Stimulated activated CD4-positive, alpha-beta T cell treated with anti-CD3 and anti-CD28 coated beads, Interleukin-2, amount 100 ng/mL, for 24 hours (primary cell): ENCODE results near the gene TAS1R2.
"Not testable (repeated sequence)": the region's sequence is repeated elsewhere in the genome, so short reads cannot be mapped to it uniquely, and the experiment has no call there.

ENCODE experiments used
- DNase-seq, 2 donors: peaks; one replicate each; pipeline ENCODE4 v3.0.0-alpha.2; 2020

TAS1R2 gene

GRCh38 chr1:18859560-18859959 lies at the start of gene TAS1R2:
Gene TAS1R2, minus strand, starts transcription at chr1:18859660. Its CDS starts 0 bp downstream, at chr1:18859660.
- DNase-seq, result no peak

DNA sequence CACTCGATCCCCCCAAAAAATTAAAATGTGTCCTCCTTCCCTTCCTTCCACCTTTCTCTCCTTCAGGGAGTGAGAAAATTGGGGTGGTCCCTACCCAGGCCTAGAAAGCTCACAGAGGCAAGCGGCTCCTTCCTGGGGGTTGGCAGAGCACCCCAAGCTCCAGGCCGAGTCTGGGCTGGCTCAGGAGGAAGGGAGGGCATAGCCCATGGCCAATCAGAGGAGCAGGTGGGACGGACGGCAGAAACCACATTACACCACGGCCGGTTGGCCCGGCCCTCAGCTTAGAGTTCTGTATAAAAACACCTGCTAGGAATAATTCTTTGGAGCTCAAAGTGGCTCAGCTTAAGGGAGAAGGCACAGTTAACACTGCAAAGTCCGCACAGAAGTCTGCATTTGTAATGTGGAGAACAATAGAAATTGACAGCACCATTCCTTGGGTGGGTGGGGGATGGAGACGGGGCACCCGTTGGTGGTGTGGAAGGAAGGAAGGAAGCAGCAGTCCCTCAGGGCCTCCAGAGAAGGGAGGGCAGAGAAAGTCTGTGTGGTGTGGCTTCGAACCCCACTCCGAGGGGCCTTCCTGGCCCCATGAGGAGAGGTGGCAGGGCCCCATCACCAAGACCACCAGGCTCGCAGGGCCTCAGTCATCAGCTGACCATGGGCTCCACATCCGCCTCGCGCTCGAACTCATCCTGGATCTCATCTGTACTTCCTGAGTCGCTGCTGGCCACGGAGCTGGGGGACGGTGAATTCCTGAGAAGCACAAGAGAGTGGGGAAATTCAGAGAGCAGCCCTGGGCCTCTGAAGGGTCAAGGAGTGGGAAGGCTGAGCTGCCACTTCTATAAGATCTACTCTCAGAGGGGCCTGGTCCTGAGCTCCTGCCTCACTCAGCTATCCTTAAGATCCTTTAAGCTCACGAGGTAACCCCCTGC lies 48.7 kb upstream of the TAS1R2 start:
- DNase-seq, result no peak

GRCh38 chr1:18907021-18907916 lies 47.8 kb upstream of the TAS1R2 start:
- DNase-seq, result peak; percentile 41 to 68

DNA sequence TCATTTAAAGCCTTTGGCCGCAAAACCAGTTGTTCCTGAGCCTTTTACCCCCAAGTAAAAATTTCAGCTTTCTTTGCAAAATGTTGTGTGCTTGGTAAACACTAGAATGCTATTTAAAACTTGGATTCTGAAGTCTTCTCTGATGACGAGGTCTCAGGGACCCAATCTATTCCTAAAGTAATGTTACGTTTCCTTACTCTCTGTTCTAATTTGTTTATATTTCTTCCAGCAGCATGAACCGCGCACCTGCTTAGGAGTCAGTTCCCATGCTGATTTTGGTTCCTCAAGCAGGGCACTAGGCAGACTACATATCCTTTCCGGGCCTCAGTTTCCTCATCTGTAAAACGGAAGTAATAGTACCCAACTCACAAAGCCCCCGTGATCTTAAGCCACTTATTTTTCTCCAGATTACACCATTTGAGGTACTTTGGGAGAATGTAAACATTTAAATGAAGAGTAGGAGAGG lies 43.9 kb upstream of the TAS1R2 start:
- no peak for DNase-seq

DNA sequence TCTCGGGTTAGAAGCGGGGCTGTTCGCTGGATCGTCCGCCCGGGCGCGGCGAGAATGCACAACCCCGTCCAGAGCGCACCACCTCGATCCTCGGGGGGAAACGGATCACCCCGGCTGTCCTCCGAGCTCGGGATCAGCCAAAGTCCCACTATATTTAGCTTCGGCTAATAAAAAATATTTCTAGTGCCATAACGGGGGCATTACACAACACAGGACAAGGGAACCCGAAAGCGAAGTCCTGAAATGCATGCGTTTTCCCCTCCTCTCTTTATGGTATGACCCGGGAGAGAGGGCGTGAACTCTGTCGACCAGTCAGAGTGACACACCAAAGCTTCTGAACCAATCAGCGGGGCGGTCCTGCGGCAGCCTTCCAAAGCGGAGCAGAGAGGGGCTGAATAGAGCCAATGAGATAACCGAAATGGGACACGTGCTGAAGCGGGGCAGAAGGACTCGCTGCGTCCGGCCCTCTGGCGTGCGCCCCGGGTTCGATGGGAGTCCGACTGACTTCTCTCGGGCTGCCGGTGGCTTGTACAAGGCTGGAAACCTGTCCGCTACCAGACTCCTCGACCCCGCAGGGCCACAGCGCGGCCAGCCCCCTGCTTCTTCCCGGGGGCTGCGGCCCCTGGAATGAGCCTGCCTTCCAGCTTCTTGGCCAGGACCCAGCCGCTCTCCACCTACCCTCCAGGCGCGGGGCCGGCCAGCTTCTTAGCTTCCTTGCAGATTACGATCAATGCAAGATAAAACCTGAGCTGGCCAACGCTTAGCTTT lies 43.2 kb upstream of the TAS1R2 start, which contains the start of gene ALDH4A1:
Gene ALDH4A1, minus strand, starts transcription at position 33 of the 768 bp plus-strand sequence. Its CDS starts 32 bp downstream, at position 1.
- DNase-seq, result peak; percentile 90 to 93

DNA sequence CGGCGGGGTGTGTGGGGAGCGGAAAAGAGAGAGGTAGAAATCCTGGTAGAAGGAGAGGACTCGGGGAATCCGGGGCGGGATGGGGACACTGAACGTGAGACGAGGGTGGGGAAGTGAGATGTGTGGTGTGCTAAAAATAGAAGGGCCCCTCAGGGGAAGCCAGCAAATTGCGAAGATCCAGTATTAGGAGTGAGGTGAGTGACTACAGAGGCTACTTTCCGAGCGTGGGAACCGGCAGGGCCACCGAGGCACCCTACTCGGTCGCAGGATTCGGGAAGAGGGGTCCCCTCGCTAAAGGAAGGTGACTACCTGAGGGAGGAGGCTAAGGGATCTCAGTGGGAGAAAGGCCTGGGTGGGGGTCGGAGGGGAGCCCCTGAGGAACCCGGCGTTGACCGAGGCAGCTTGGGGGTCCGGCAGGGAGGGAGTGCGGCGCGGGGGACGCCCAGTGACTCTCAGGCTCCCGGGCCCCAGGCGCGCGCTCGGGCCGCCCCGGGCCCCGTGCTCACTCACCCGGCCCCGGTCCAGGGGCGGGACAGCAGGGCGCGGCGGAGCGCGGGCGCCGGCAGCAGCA lies 42.6 kb upstream of the TAS1R2 start:
- peak; percentile 26 to 33 for DNase-seq

GRCh38 chr1:18901147-18901951 lies 41.9 kb upstream of the TAS1R2 start:
- no peak for DNase-seq

DNA sequence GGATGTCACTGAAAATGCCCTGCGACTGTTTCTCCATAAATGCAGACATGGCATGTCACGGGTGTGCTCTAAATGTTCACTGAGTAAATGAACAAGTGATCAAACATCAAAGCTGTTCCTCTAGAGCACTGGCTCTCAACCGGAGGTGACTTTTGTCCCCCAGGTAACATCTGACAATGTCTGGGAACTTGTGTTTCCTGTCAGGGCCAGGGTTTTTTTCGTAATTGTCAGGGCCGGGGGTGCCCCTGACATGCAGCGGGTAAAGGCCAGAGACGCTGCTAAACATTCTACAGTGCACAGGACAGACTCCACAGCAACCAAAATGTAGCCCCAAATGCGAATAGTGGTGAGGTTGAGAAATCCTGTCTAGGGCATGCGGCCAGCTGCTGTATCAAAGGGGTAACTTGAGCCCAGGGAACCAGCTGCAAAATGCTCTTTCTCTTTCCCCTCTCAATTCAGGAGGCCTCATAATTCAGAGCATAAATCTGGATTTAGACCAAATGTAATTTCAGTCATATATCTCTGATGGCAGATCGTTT lies 40.9 kb upstream of the TAS1R2 start:
- DNase-seq, result no peak

DNA sequence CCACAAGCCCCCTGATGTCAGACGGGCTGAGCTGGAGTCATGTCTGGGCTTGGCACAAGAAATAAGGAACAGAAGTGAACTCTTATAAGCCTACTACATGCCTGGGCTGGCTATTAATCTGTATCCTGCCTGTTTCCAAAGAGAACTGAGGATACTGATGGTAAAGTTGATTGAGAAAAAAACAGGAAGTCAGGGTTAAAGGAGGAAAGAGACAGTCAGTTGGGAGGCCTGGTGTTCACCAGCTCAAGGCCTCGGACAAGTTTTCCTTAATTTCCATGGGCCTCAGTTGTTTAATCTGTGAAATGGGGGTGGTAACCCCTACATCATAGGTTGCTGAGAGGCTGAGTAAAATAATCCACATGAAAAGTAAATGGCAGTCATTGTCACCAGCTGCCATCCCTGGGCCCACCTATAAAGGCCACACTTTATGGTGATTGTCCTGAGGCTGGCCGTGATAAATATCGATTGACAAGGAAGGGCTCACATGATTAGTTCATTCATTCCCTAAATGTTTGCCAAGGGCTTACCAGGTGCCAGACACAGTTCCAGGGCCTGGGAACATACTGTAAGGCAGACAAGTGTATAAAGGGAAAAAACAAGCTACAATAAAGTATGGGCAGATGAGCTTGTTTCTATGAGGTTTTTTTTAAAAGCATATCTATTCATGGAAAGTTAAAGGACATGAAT lies 40.0 kb upstream of the TAS1R2 start:
- no peak for DNase-seq

GRCh38 chr1:18898567-18898966 lies 39.1 kb upstream of the TAS1R2 start:
- DNase-seq, result no peak

DNA sequence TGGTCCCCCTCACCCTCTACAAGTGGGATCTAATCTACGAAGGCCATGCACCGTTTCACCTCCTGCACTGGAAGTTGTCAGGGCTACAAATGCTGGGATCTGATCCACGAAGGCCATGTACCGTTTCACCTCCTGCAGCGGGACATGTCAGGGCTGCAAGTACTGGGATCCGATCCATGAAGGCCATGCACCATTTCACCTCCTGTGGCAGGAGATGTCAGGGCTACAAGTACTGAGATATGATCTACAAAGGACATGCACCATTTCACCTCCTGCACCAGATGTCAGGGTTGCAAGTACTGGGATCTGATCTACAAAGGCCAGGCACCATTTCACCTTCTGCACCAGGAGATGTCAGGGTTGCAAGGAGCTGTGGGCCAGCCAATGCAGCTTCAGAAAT lies 35.9 kb upstream of the TAS1R2 start:
- no peak for DNase-seq

GRCh38 chr1:18893120-18893519 lies 33.7 kb upstream of the TAS1R2 start:
- no peak for DNase-seq

GRCh38 chr1:18891858-18892257 lies 32.4 kb upstream of the TAS1R2 start:
- DNase-seq, result not testable (repeated sequence)

GRCh38 chr1:18891426-18891780 lies 31.9 kb upstream of the TAS1R2 start:
- DNase-seq, result no peak

- DNase-seq, result no peak
Measured at GRCh38 chr1:18890706-18891425, 31.4 kb upstream of the TAS1R2 start.

- DNase-seq, result no peak
Measured at GRCh38 chr1:18886003-18886335, 26.5 kb upstream of the TAS1R2 start.

- no peak for DNase-seq
Measured at GRCh38 chr1:18885311-18886002, 26.0 kb upstream of the TAS1R2 start.

- no peak for DNase-seq
Measured at GRCh38 chr1:18884727-18885126, 25.3 kb upstream of the TAS1R2 start.

DNA sequence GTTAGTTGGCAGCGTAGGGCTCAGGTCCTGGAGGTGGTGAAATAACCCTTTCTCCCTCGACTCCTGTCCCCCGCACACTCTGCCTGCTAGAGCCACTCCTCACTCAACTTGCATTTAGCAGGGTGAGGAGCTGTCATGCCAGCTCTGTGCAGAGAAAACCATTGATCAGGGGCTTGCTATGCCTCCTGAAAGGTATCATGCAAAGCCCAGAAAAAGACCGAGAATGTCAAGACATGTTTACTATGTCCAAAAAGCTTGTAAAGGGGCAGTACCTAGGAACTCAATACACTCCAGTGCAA lies 24.9 kb upstream of the TAS1R2 start:
- DNase-seq, result no peak
